Panc1 (cell line): Measurements from ENCODE around the gene TRIM15. TPM values are rescaled to one million over a fixed set of nuclear protein-coding genes. Genes with fewer than 3 reads are reported as not detected.

Experiments
- ATAC-seq: fragments of 200-7000 bp; cut with Tn5 transposase; 2 replicates; pipeline ENCODE4 v1.9.1; 2020; ENCODE audit warnings: mild to moderate bottlenecking, moderate library complexity
- BruUV-seq: library from RNA; stranded (reverse); fragments of 400-500 nt; replicated peaks from 2 replicates; lab custom pipeline; 2021; lab: Mats Ljungman, UMichigan
- CTCF ChIA-PET: fragments of 300-600 bp; sonication (Branson Sonifier 250); formaldehyde crosslinking; loops from one replicate; lab custom pipeline; 2022; ENCODE audit warnings: antibody characterized with exemption; lab: Charles Lee
- POLR2A ChIA-PET: fragments of 300-600 bp; sonication (Branson Sonifier 250); formaldehyde crosslinking; loops from one replicate; lab custom pipeline; 2022; ENCODE audit warnings: antibody characterized with exemption; lab: Charles Lee
- DNase-seq: peaks from one replicate; pipeline ENCODE4 v3.0.0-alpha.2; 2010; ENCODE audit warnings: low read depth, low spot score
- H3K27ac ChIP-seq: 2 replicates; pipeline ENCODE4 v1.5.1; 2011; ENCODE audit warnings: mild to moderate bottlenecking, low read length, inconsistent platforms
- H3K27me3 ChIP-seq: fragments of 200-500 bp; sonication (Bioruptor generic); 2 replicates; pipeline ENCODE4 v1.6.0; 2014; ENCODE audit warnings: low read length, inconsistent platforms; ENCODE audit not compliant: control insufficient read depth, insufficient read depth
- H3K36me3 ChIP-seq: fragments of 200-500 bp; sonication (Bioruptor generic); 2 replicates; pipeline ENCODE4 v1.5.1; 2014; ENCODE audit warnings: inconsistent platforms, mild to moderate bottlenecking, low read length, moderate library complexity; ENCODE audit not compliant: control insufficient read depth, insufficient read depth
- H3K4me1 ChIP-seq: 2 replicates; pipeline ENCODE4 v1.5.1; 2011; ENCODE audit warnings: inconsistent platforms, mild to moderate bottlenecking, low read length, moderate library complexity; ENCODE audit not compliant: control insufficient read depth, insufficient read depth
- H3K4me3 ChIP-seq, 2 experiments: 2 replicates each; pipeline ENCODE4 v1.5.1; 2011 to 2012; ENCODE audit warnings: low read depth in 2 of 2, low read length in 2 of 2, mild to moderate bottlenecking in 2 of 2, inconsistent platforms in 1 of 2, moderate library complexity in 1 of 2
- H3K9me3 ChIP-seq: fragments of 200-500 bp; sonication (Bioruptor generic); 2 replicates; pipeline ENCODE4 v1.5.1; 2014; ENCODE audit warnings: low read depth, mild to moderate bottlenecking, inconsistent platforms, low read length, moderate library complexity; ENCODE audit not compliant: control insufficient read depth, insufficient read depth
- POLR2AphosphoS5 ChIP-seq: IDR thresholded peaks from 2 replicates; pipeline ENCODE4 v1.6.1; 2012; ENCODE audit warnings: mild to moderate bottlenecking, low read depth, low read length, moderate library complexity
- SIN3A ChIP-seq: IDR thresholded peaks from 2 replicates; pipeline ENCODE4 v1.6.1; 2012; ENCODE audit warnings: low read depth, mild to moderate bottlenecking, low read length, moderate library complexity, borderline replicate concordance; ENCODE audit not compliant: insufficient read depth
- TCF7L2 ChIP-seq: IDR thresholded peaks from 2 replicates; pipeline ENCODE4 v1.6.1; 2011; ENCODE audit warnings: mild to moderate bottlenecking, low read depth, low read length, inconsistent platforms
- in situ Hi-C: cut with HindIII; loops from 2 replicates; pipeline ENCODE4 v1.10.0; 2016; ENCODE audit warnings: low sequenced_read_pairs, low pct_unique_long_range_greater_than_20kb
- intact Hi-C: fragments of 100-400 bp; cut with micrococcal nuclease; formaldehyde crosslinking; loops from one replicate; pipeline ENCODE4 v1.10.0; 2022; ENCODE audit not compliant: unreplicated experiment
- total RNA-seq: library from RNA; stranded (reverse); gene quantifications from one replicate; pipeline ENCODE4 v1.2.1, GENCODE V29; 2021; ENCODE audit not compliant: unreplicated experiment
- TF ChIP-seq, protein P1 (sequence below): fragments of 450-650 bp; IDR thresholded peaks from 2 replicates; pipeline ENCODE4 v1.5.1; 2017; ENCODE audit warnings: mild to moderate bottlenecking
- TF ChIP-seq, protein P2 (sequence below), 2 experiments: IDR thresholded peaks; 2 replicates each; pipeline ENCODE4 v1.6.1; 2011 to 2012; ENCODE audit warnings: low read depth in 2 of 2, control low read depth in 1 of 2, low read length in 1 of 2, mild to moderate bottlenecking in 1 of 2, moderate library complexity in 1 of 2; ENCODE audit not compliant: insufficient read depth in 1 of 2

Gene TRIM15
- total RNA-seq, 1 experiment from 2014 or later = 0.13 TPM

DNA sequence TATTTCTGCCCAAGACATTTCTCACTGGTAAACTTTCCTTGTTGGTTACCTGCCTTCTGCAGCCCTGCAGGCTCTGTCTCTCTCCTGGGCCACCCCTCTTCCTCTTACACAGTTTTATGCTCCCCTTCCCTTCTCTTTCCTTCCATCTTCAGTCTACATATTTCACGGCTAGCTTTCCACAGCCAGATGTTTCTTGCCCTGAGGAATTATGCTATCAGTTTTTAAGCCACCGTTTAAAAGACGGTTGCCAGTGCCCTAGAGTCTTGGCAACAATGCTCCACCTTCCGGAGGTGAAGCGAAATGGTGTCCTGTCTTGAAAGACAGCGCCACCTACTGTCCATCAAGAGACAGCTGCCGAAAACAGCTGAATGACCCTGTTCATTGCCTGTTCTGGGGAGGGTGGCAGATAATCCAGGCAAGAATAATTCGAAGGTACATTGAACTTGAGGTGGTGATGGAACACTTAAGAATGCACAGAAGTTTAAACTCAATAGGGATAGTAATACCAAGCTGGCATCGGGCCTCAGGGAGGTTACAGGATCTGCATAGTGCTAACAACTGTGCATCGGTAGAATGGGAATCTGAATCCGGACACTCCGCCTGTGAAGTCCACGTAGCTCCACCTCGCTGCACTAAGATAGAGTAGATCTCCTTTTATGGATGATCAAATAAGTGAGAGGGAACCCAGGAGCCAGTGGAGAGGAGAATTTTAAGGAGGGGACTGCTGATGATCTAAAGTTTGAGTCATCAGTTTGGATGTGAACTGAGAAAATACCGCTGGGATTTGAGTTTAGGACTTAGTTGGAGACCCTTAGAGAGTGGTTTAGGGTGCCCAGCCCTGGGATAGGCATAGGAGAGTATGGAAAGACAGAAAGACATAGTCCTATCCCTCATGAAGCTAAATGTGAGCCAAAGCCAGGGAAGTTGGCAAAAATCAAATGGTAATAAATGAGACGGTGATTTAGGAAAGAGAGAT, 32.2 kb upstream of the TRIM15 start:
- TF ChIP-seq, protein P1, sequence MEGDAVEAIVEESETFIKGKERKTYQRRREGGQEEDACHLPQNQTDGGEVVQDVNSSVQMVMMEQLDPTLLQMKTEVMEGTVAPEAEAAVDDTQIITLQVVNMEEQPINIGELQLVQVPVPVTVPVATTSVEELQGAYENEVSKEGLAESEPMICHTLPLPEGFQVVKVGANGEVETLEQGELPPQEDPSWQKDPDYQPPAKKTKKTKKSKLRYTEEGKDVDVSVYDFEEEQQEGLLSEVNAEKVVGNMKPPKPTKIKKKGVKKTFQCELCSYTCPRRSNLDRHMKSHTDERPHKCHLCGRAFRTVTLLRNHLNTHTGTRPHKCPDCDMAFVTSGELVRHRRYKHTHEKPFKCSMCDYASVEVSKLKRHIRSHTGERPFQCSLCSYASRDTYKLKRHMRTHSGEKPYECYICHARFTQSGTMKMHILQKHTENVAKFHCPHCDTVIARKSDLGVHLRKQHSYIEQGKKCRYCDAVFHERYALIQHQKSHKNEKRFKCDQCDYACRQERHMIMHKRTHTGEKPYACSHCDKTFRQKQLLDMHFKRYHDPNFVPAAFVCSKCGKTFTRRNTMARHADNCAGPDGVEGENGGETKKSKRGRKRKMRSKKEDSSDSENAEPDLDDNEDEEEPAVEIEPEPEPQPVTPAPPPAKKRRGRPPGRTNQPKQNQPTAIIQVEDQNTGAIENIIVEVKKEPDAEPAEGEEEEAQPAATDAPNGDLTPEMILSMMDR = peak; percentile 98
- TF ChIP-seq, protein P2, sequence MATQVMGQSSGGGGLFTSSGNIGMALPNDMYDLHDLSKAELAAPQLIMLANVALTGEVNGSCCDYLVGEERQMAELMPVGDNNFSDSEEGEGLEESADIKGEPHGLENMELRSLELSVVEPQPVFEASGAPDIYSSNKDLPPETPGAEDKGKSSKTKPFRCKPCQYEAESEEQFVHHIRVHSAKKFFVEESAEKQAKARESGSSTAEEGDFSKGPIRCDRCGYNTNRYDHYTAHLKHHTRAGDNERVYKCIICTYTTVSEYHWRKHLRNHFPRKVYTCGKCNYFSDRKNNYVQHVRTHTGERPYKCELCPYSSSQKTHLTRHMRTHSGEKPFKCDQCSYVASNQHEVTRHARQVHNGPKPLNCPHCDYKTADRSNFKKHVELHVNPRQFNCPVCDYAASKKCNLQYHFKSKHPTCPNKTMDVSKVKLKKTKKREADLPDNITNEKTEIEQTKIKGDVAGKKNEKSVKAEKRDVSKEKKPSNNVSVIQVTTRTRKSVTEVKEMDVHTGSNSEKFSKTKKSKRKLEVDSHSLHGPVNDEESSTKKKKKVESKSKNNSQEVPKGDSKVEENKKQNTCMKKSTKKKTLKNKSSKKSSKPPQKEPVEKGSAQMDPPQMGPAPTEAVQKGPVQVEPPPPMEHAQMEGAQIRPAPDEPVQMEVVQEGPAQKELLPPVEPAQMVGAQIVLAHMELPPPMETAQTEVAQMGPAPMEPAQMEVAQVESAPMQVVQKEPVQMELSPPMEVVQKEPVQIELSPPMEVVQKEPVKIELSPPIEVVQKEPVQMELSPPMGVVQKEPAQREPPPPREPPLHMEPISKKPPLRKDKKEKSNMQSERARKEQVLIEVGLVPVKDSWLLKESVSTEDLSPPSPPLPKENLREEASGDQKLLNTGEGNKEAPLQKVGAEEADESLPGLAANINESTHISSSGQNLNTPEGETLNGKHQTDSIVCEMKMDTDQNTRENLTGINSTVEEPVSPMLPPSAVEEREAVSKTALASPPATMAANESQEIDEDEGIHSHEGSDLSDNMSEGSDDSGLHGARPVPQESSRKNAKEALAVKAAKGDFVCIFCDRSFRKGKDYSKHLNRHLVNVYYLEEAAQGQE (IDR thresholded peaks at IDR 0.05; ENCODE audit: insufficient read depth in 1 of 2, low read depth in 2 of 2, low read length in 1 of 2) = no peak
- Histone ChIP-seq H3K27ac (peak overlapping the region; percentile 15; the same call in 1 of the 2 replicates), H3K36me3 (no peaks in the 10 kb centered on the region), H3K4me1 (peaks cover 10% of the 10 kb centered on the region; the same call in 1 of the 2 replicates), H3K9me3 (no peaks in the 10 kb centered on the region), H3K4me3 (no peak overlapping the region), H3K27me3 (peaks cover 19% of the 10 kb centered on the region)
- ChIA-PET POLR2A (interaction anchor here (1.2 kb wide), 1 partner anchor 29 kb away, joined by 4 read pairs; no protein-coding TSS in a partner anchor), CTCF (interaction anchor here (0.7 to 5.5 kb wide), 7 partner anchors 12 to 75 kb away, joined by 3 to 68 read pairs (median 4); partner anchors contain the start of gene PPP1R11)
- intact Hi-C loops = loop anchor here (1.0 kb wide), 1 partner anchor 28 kb away; no protein-coding TSS in a partner anchor
- in situ Hi-C loops = no loop called here
- DNase-seq (peak; percentile 64), ATAC-seq (peak; percentile 93)
- BruUV-seq = no TSS peak

- no peak for ATAC-seq
Measured at GRCh38 chr6:30131947-30132497, 31.3 kb upstream of the TRIM15 start.

More at GRCh38 chr6:30131947-30132497, 31.3 kb upstream of the TRIM15 start:
- BruUV-seq = no TSS peak
- in situ Hi-C loops = no loop called here
- ChIA-PET CTCF (interaction anchor here (0.6 to 5.5 kb wide), 4 partner anchors 28 to 213 kb away, joined by 3 to 68 read pairs (median 12); partner anchors contain the start of gene PPP1R11), POLR2A (no interaction called here)
- no peak for DNase-seq
- no peak overlapping the region for H3K4me3 ChIP-seq
- intact Hi-C loops = loop anchor here (1.0 kb wide), 1 partner anchor 29 kb away; no protein-coding TSS in a partner anchor
- H3K4me1 ChIP-seq = peaks cover 10% of the 10 kb centered on the region; the same call in 1 of the 2 replicates
- no peak overlapping the region for H3K27ac ChIP-seq
- TF ChIP-seq POLR2AphosphoS5 (no peak), TCF7L2 (no peak), SIN3A (no peak)
- TF ChIP-seq, protein P1 = no peak
- TF ChIP-seq, protein P2 (IDR thresholded peaks at IDR 0.05; ENCODE audit: insufficient read depth in 1 of 2, low read depth in 2 of 2, low read length in 1 of 2) = no peak
- peaks cover 19% of the 10 kb centered on the region for H3K27me3 ChIP-seq
- no peaks in the 10 kb centered on the region for H3K9me3 ChIP-seq
- H3K36me3 ChIP-seq = no peaks in the 10 kb centered on the region
